HG02885 (cell line): ENCODE data around the gene MACROD2.
"Not testable (repeated sequence)": the region's sequence is repeated elsewhere in the genome, so short reads cannot be mapped to it uniquely, and the experiment has no call there.

ENCODE experiments used
- ATAC-seq: cut with Tn5 transposase; IDR thresholded peaks from one replicate; pipeline ENCODE4 v1.9.1; 2021; ENCODE audit warnings: mild to moderate bottlenecking; ENCODE audit not compliant: unreplicated experiment, poor library complexity

The MACROD2 gene

DNA sequence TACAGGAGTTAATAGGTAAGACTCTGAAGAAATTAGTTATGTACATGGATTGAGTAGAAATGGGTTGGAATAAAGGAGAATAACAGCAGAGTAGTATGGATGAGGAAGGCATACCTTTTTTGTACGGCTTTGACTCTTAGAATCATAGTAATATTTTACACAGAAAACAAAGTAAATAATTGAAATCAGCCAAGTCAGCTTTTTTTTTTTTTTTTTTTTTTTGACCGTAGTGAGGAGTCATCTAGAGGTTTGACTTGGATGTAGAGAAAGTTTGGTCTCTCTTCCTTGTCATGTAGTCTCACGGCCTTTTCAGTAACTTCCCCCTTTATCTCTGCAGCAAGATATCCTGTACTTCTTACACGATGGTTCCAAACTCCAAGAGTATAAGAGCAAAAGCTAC is 183.2 kb downstream of the MACROD2 start:
- ATAC-seq = no peak

- ATAC-seq = no peak
These were observed 183.6 kb downstream of the MACROD2 start for GRCh38 chr20:14178952-14179351.

GRCh38 chr20:14189794-14190402 is 194.6 kb downstream of the MACROD2 start:
- ATAC-seq = no peak

DNA sequence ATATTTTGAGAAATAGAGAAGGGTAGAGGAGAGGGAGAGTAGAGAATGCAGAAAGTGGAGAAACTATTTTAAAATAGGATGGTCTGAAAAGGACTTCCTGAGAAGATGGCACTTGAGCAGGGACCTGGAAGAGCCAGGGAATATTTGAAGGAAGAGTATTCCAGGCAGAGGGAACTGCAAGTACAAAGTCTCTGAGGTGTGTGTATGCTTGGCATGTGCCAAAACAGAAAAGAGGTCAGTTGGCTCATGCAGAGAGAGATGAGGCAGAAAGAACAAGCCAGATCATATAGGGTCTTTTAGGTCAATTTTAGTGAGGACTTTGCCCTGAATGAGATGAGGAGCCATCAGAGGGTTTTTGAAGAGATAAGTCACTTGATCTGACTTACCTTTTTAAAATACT is 196.2 kb downstream of the MACROD2 start:
- no peak for ATAC-seq

DNA sequence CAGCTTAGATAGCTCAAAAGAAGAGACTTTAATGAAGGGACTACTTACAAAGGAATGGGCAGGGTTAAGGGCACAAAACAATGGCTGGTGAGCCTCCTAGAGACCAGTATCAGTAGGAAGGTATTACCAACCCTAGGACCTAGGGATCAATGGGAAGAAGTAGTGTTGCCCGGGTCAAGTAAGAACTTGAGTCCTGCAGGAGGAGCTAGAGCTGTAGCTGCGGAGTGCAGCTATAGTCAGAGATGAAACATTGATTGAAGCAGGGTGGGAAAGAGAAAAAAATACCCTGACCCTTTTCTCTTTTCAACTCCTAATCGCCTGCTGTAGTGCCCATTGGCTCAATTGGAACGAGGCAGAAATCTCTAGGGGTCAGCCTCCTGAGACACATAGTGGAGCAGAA is 198.1 kb downstream of the MACROD2 start:
- ATAC-seq = no peak

DNA sequence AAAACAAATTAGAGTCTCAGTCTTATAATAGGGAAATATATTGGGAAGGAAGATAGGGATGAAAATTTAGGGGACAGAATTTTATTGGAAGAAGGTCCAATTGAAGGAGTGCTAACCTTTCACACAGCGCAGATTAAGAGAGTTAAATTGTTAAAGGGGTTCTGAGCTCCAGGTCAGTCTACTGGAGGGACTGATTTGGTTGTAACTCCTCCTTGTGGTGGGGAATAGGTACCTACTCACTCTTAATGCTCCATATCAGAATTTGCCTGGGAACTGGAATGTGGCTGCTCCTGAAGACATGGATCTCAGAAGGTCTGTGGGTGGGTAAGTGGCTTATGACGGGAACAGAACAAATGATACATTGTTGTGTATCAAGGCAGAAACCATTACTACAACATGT is 198.6 kb downstream of the MACROD2 start:
- ATAC-seq = no peak

DNA sequence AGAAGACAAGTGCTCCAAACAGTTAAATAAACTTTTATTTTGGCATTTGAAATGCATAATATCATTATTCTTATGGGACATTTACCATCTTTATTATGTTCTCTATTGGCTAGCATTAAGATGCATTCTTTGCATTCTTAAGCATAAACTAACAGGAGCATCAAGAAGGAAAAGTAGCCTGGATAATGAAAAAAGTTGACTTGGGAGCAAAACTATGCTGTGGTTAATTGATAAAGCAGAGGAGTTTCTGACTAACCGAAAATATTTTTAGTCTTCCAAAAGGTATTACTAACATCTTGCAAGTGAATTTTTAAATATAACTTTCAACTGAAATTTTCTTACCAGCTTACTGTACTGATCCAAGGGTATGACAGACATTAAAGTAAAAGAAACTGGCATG is 201.8 kb downstream of the MACROD2 start:
- no peak for ATAC-seq

DNA sequence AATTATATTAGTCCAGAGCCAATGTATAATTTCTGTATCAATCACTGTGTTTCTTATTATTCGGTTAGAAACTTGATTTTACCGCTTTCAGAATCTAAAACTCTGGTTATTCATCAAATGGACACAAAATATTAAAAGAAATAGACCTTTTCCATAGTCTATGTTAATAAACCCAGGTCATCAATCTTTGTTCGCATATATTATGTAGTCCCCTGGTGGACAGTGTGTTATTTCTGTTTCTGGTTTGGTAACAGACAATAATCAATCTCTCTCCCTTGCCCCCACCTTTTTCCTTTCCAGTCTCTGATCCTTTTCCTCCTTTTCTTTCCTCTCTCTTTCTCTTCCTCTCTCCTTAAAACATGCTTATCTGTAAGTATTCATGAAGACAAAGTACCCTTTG is 203.1 kb downstream of the MACROD2 start:
- ATAC-seq = no peak

DNA sequence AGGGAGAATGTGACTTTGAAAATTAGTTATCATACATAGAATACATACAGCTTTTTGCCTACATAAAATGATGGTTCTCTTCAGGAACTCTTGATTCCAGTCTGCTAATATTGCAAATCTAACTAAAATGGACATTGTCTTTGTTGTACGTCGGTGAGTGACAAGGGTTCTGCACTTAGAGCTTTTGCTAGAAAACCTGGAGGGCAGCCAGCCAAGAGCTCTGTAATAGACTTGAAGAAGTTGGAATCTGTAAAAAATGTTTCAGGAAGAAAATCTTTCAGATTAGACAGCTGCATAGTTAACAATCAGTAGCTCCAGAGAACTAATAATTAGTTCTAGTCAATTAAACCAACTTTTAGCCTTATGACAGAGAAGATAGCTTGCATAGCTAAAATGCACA is 203.8 kb downstream of the MACROD2 start:
- no peak for ATAC-seq

DNA sequence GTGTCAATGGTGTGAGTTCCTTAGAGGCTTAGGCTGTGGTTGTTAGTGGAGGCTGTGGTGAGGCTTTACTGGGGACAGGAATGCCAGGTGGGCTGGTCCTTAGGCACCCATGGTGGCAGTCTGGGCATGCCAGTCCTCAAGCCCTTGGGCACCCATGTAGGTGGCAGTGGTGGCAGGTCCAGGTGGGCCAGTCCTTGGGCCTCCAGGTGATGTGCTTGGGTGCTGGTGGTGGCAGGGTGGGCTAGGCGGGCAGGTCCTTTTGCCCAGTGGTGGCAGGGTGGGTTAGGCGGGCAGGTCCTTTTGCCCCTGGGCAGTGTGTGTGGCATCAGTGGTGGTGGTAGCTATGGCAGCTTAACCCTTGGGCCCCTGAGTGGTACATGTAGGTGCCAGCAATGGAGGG is 208.3 kb downstream of the MACROD2 start:
- no peak for ATAC-seq

- no peak for ATAC-seq
These were observed 212.3 kb downstream of the MACROD2 start for GRCh38 chr20:14207591-14207990.

DNA sequence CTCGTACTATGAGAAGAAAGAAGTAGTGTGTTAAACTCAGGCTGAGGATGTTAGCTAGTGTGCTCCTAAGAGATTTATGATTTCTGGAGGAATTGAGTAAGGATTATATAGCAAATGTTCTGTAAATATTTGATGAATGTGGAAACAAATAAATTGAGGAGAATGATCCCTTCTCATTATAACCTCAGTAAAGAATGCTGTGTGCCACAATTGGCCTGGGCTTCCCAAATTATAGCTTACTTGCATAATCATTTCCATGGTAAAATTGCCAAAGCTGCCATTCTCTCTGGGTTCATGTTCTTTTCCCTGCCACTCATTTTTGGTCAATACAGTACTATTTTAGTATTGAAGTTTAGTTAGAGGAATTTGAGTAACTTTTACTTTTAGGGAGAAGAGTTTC is 213.6 kb downstream of the MACROD2 start:
- no peak for ATAC-seq

GRCh38 chr20:14210146-14210545 is 214.8 kb downstream of the MACROD2 start:
- ATAC-seq = no peak

- ATAC-seq = no peak
These were observed 218.7 kb downstream of the MACROD2 start for GRCh38 chr20:14214046-14214445.

DNA sequence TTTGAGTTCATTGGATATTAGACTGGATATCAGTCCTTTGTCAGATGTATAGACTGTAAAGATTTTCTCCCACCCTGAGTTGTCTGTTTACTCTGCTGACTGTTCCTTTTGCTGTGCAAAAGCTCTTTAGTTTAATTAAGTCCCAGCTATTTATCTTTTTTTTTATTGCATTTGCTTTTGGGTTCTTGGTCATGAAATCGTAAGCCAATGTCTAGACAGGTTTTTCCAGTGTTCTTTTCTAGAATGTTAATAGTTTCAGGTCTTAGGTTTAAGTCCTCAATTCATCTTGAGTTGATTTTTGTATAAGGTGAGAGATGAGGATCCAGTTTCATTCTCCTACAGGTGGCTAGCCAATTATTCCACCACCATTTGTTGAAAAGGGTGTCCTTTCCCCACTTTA is 220.6 kb downstream of the MACROD2 start:
- ATAC-seq = not testable (repeated sequence)

DNA sequence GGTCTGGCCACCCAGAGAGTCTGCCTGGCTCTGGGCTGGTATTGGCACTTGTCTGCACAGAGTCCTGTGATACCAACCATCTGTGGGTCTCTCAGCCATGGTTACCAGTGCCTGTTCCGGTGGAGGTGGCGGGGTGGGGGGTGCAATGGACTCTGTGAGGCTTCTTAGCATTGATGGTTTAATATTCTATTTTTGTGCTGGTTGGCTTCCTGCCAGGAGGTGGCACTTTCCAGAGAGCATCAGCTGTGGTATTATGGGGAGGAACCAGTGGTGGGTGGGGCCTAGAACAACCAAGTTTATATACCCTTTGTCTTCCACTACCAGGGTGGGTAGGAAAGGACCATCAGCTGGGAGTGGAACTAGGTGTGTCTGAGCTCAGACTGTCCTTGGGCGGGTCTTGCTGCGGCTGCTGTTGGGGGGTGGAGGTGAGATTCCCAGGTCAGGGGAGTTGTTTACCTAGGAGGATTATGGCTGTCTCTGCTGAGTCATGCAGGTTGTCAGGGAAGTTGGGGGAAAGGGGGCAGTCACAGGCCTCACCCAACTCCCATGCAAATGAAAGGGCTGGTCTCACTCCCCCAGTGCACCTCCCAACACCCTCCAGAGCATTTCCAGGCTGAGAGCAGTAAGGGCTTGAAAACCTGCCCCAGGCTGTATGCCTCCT is 224.6 kb downstream of the MACROD2 start:
- ATAC-seq = no peak

- no peak for ATAC-seq
These were observed 225.7 kb downstream of the MACROD2 start for GRCh38 chr20:14220986-14221385.

- ATAC-seq = no peak
These were observed 228.5 kb downstream of the MACROD2 start for GRCh38 chr20:14223806-14224205.

- not testable (repeated sequence) for ATAC-seq
These were observed 231.0 kb downstream of the MACROD2 start for GRCh38 chr20:14226051-14227049.

DNA sequence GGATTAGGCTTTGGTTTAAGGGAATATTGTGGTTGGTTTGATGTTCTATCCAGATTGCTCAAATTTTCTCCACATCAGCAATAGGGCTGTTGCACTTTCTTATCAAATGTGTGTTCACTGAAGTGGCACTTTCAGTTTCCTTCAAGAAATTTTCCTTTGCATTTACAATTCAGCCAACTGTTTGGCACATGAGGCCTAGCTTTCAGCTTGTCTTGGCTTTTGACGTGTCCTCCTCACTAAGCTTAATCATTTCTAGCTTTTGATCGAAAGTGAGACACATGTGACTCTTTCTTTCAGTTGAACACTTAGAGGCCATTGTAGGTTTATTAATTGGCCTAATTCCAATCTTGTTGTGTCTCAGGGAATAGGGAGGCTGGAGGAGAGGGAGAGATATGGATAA is 237.3 kb downstream of the MACROD2 start:
- peak; percentile 75 for ATAC-seq

GRCh38 chr20:14234666-14235295 is 239.5 kb downstream of the MACROD2 start:
- no peak for ATAC-seq
